ENCODE measurements around the gene TMEM229B.

The TMEM229B gene

DNA sequence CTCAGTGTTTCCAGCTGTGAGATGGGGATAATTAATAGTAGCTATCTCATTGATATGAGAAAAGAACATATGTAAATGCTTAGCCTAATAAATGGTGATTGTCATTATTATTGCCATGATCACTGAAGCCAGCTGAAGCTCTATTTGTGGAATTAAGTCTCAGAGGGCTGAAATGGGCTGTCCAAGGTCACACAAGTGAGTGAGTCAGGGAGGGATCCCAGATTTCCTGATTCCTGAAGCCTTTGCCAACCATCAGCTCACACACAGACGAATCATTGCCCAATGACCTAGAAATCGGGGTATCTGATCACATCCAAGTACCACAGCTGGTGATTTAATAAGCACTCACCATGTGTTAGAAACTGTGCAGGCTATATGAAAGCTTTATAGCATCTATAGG lies 21.6 kb upstream of the TMEM229B start:
- DNase-seq (ENCODE audit: insufficient read length, low spot score) = no peak
- TF ChIP-seq, protein P1, sequence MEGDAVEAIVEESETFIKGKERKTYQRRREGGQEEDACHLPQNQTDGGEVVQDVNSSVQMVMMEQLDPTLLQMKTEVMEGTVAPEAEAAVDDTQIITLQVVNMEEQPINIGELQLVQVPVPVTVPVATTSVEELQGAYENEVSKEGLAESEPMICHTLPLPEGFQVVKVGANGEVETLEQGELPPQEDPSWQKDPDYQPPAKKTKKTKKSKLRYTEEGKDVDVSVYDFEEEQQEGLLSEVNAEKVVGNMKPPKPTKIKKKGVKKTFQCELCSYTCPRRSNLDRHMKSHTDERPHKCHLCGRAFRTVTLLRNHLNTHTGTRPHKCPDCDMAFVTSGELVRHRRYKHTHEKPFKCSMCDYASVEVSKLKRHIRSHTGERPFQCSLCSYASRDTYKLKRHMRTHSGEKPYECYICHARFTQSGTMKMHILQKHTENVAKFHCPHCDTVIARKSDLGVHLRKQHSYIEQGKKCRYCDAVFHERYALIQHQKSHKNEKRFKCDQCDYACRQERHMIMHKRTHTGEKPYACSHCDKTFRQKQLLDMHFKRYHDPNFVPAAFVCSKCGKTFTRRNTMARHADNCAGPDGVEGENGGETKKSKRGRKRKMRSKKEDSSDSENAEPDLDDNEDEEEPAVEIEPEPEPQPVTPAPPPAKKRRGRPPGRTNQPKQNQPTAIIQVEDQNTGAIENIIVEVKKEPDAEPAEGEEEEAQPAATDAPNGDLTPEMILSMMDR (IDR thresholded peaks at IDR 0.05; ENCODE audit: insufficient read depth, missing control alignments) = no peak
- no peak for FAIRE-seq

DNA sequence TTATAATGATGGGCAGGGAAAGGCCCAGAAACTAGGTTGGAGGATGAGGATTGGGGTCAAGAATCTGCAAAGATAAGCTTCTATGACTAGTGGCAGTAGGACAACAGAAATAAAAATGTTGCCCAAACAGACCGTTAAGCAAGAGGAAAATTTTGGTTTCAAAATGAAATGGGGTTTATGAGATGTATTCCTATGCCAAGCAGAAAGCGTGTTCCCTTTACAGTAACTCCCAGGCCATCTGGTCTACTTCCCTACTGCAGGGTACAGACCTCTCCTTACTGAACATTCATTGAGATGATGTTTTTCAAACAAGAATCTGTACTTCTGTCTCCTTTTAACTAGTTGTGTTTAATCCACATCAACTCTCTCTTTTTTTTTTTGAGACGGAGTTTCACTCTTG lies 20.4 kb upstream of the TMEM229B start:
- DNase-seq (ENCODE audit: insufficient read length, low spot score) (no peak), FAIRE-seq (no peak)
- TF ChIP-seq, protein P1 (IDR thresholded peaks at IDR 0.05; ENCODE audit: insufficient read depth, missing control alignments) = no peak

- TF ChIP-seq, protein P1 (IDR thresholded peaks at IDR 0.05; ENCODE audit: insufficient read depth, missing control alignments) = no peak
- DNase-seq (ENCODE audit: insufficient read length, low spot score) (no peak), FAIRE-seq (no peak)
Measured at GRCh38 chr14:67505254-67505653, 16.7 kb upstream of the TMEM229B start.

- TF ChIP-seq, protein P1 (IDR thresholded peaks at IDR 0.05; ENCODE audit: insufficient read depth, missing control alignments) = no peak
- DNase-seq (ENCODE audit: insufficient read length, low spot score) (no peak), FAIRE-seq (no peak)
Measured at GRCh38 chr14:67503331-67503730, 14.8 kb upstream of the TMEM229B start.

DNA sequence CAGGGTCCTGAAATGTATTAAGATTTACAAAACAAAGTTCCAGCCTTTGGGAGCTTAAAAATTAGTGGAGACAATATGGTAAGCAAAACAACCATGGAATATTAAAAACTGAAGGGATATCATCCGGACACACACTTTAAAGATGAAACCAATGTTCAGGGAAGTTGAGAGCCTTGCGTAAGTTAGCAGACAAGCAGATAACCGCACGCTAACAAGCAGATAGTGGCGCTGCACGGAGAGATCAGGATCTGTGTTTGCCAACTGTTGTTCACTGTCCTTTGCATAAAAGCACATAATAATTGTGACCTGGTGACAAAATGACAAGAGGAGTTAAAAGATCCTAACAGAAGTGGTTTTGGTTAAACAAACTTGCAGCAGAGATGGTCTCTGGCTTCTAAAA lies 14.3 kb upstream of the TMEM229B start:
- FAIRE-seq (no peak), DNase-seq (ENCODE audit: insufficient read length, low spot score) (no peak)
- TF ChIP-seq, protein P1 (IDR thresholded peaks at IDR 0.05; ENCODE audit: insufficient read depth, missing control alignments) = no peak

DNA sequence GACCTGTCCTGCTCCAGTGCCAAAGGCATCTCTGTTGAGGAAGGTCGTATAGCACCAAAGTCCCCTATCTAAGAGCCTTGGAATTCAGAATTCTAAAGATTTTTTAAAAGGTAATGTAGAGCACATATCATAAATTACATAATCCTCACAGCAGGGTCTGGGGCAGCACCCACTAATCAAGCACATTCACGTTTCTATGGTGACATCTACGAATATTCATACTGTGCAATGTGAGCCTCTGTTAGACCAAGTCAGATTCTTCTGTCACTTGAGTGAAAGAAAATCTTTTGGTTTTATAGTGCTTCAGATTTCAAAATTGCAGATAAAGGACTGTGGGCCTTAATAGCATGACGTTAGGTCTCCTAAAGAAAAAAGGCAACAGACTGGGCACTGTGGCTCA lies 13.1 kb upstream of the TMEM229B start:
- no peak for DNase-seq (ENCODE audit: insufficient read length, low spot score)
- TF ChIP-seq, protein P1 (IDR thresholded peaks at IDR 0.05; ENCODE audit: insufficient read depth, missing control alignments) = no peak
- no peak for FAIRE-seq

DNA sequence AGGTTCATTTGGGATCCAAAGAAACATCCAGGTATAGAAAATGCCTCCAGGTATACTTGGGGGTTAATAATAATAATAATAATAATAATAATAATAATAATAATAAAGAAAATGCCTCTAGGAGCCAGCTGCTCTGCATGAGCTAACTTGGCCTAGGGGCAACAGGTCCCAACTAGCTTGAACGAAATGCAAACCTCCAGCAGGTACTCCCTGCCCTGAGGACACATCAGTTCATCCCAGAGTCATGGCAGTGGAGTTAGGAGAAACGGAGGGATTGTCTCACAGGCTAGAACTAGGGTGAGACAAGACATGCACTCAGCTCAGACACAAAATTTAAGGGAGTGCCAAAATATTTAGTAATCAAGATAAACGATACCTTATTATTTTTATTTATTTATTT lies 12.5 kb upstream of the TMEM229B start:
- DNase-seq (ENCODE audit: insufficient read length, low spot score) (no peak), FAIRE-seq (no peak)

More for the DNA sequence above, 12.5 kb upstream of the TMEM229B start:
- TF ChIP-seq, protein P1 (IDR thresholded peaks at IDR 0.05; ENCODE audit: insufficient read depth, missing control alignments) = no peak
